Skeletal muscle cell (primary cell): Measurements from ENCODE around the gene FCF1.
A peak's percentile ranks its signal among the peaks of the same experiment; 100 is the strongest.

ENCODE experiments used
- DNase-seq: peaks from one replicate; pipeline ENCODE4 v3.0.0-alpha.2; 2010; ENCODE audit warnings: low read depth
- H3K4me3 ChIP-seq: 2 replicates; pipeline ENCODE4 v1.5.1; 2011; ENCODE audit warnings: low read depth, mild to moderate bottlenecking, control low read depth, low read length, moderate library complexity

The FCF1 gene

GRCh38 chr14:74712499-74713394 is at the start of gene FCF1, which contains the start of gene AREL1:
Gene FCF1 (plus strand): TSS chr14:74713144. CDS start chr14:74713198, 54 bp downstream.
Gene AREL1 (minus strand): TSS chr14:74713080. CDS start chr14:74685615, 27,465 bp downstream.
- peak; percentile 55 for DNase-seq
- peak within 1 kb of the TSS; percentile 87 for H3K4me3 ChIP-seq

GRCh38 chr14:74663884-74664283 is 49.1 kb upstream of the FCF1 start:
- no peak overlapping the region for H3K4me3 ChIP-seq
- DNase-seq, result no peak

- DNase-seq, result no peak
- H3K4me3 ChIP-seq, result no peak overlapping the region
These were observed 48.2 kb upstream of the FCF1 start for GRCh38 chr14:74664717-74665116.

- no peak overlapping the region for H3K4me3 ChIP-seq
- no peak for DNase-seq
These were observed 45.2 kb upstream of the FCF1 start for GRCh38 chr14:74667758-74668157.

- DNase-seq, result no peak
- H3K4me3 ChIP-seq, result no peak overlapping the region
These were observed 43.7 kb upstream of the FCF1 start for GRCh38 chr14:74669256-74669655.

- no peak for DNase-seq
- no peak overlapping the region for H3K4me3 ChIP-seq
These were observed 43.1 kb upstream of the FCF1 start for GRCh38 chr14:74669846-74670245.

- DNase-seq, result no peak
These were observed 42.1 kb upstream of the FCF1 start for GRCh38 chr14:74670726-74671411.

GRCh38 chr14:74671789-74672188 is 41.2 kb upstream of the FCF1 start:
- no peak for DNase-seq

More at GRCh38 chr14:74670726-74671411, 42.1 kb upstream of the FCF1 start:
- H3K4me3 ChIP-seq, result no peak overlapping the region

GRCh38 chr14:74673768-74674167 is 39.2 kb upstream of the FCF1 start:
- no peak overlapping the region for H3K4me3 ChIP-seq
- DNase-seq, result no peak

More at GRCh38 chr14:74671789-74672188, 41.2 kb upstream of the FCF1 start:
- no peak overlapping the region for H3K4me3 ChIP-seq

- no peak for DNase-seq
- H3K4me3 ChIP-seq, result no peak overlapping the region
These were observed 37.7 kb upstream of the FCF1 start for GRCh38 chr14:74675219-74675618.

GRCh38 chr14:74682169-74682952 is 30.6 kb upstream of the FCF1 start:
- DNase-seq, result no peak

GRCh38 chr14:74683406-74683805 is 29.5 kb upstream of the FCF1 start:
- no peak for DNase-seq
- no peak overlapping the region for H3K4me3 ChIP-seq

More at GRCh38 chr14:74682169-74682952, 30.6 kb upstream of the FCF1 start:
- H3K4me3 ChIP-seq, result no peak overlapping the region

GRCh38 chr14:74684434-74684833 is 28.5 kb upstream of the FCF1 start:
- no peak for DNase-seq
- no peak overlapping the region for H3K4me3 ChIP-seq

- H3K4me3 ChIP-seq, result no peak overlapping the region
- DNase-seq, result no peak
These were observed 27.9 kb upstream of the FCF1 start for GRCh38 chr14:74685056-74685455.

GRCh38 chr14:74685921-74686678 is 26.8 kb upstream of the FCF1 start:
- no peak for DNase-seq
- no peak overlapping the region for H3K4me3 ChIP-seq

- DNase-seq, result no peak
- H3K4me3 ChIP-seq, result no peak overlapping the region
These were observed 21.5 kb upstream of the FCF1 start for GRCh38 chr14:74691456-74691855.

GRCh38 chr14:74693191-74693590 is 19.8 kb upstream of the FCF1 start:
- DNase-seq, result no peak
- no peak overlapping the region for H3K4me3 ChIP-seq

- H3K4me3 ChIP-seq, result no peak overlapping the region
- DNase-seq, result no peak
These were observed 17.5 kb upstream of the FCF1 start for GRCh38 chr14:74695406-74695805.

GRCh38 chr14:74697011-74697410 is 15.9 kb upstream of the FCF1 start:
- H3K4me3 ChIP-seq, result no peak overlapping the region
- DNase-seq, result no peak
